ENCODE data around the gene ELOF1. TPM values are rescaled to one million over a fixed set of nuclear protein-coding genes. Genes with fewer than 3 reads are reported as not detected.

ELOF1 gene
- total and polyA plus RNA-seq, 2 of the 4 experiments (the other 2 are of a cell fraction) = 62.4 to 96.8 TPM

- WGBS, 2 experiments (ENCODE audit: extremely low coverage in 2 of 2, insufficient read length in 1 of 2) = 0% methylated on average over 20 of the region's 54 CpGs; no CpG with 5 or more reads in 1 of the 2 experiments
- in situ Hi-C loops (cut with MboI; ENCODE audit: low sequenced_read_pairs) (no loop called here), intact Hi-C loops (cut with micrococcal nuclease) (loop anchor here (2.0 kb wide), 1 partner anchor 51 kb away; no protein-coding TSS in a partner anchor), dilution Hi-C loops (cut with HindIII; ENCODE audit: low sequenced_read_pairs, unreplicated experiment) (no loop called here)
- Histone ChIP-seq H2BK5ac (ENCODE audit: low read depth, low read length, poor library complexity, severe bottlenecking) (peak overlapping the region; percentile 94), H3K18ac (ENCODE audit: low read depth, low read length) (peak overlapping the region; percentile 97), H3K36me3 (ENCODE audit: control insufficient read depth, insufficient read depth, low read length) (peaks cover under 1% of the 10 kb centered on the region; the same call in 1 of the 2 replicates), H3K27me3 (ENCODE audit: control insufficient read depth, insufficient read depth, low read length) (no peaks in the 10 kb centered on the region), H2BK15ac (ENCODE audit: low read depth, low read length) (peak overlapping the region; percentile 99), H3K79me1 (ENCODE audit: low read depth in 1 of 2, low read length in 2 of 2) (peaks cover 7 to 27% of the 10 kb centered on the region in 2 experiments), H4K5ac (ENCODE audit: low read depth, low read length) (peak overlapping the region; percentile 99), H3K14ac (replicated peaks; ENCODE audit: low read depth, low read length) (peak overlapping the region; percentile 100), H3K4me3 (ENCODE audit: insufficient read depth, low read depth, low read length) (peak overlapping the region; percentile 29), H2AK9ac (replicated peaks; ENCODE audit: low read depth, low read length, poor library complexity) (peak overlapping the region; percentile 94), H3K27ac (ENCODE audit: insufficient read depth, low read length) (peak overlapping the region; percentile 92), H2AFZ (replicated peaks; ENCODE audit: low read length, poor library complexity) (peak overlapping the region; percentile 93), H3K9ac (ENCODE audit: low read depth, low read length) (peak overlapping the region; percentile 74), H3K9me1 (ENCODE audit: insufficient read depth, low read length) (peaks cover 17% of the 10 kb centered on the region), H3K4me2 (ENCODE audit: low read depth, low read length) (peak overlapping the region; percentile 83), H4K91ac (ENCODE audit: insufficient read depth, low read depth, low read length) (peak overlapping the region; percentile 99), H4K20me1 (ENCODE audit: insufficient read depth, low read length) (peaks cover 3% of the 10 kb centered on the region; the same call in 1 of the 2 replicates), H3K4me1 (ENCODE audit: control insufficient read depth, insufficient read depth, low read length) (peaks cover 22% of the 10 kb centered on the region), H3K56ac (ENCODE audit: extremely low read depth, insufficient read depth, low read length) (peak overlapping the region; percentile 88), H3K9me3 (ENCODE audit: control insufficient read depth, insufficient read depth, low read length) (no peaks in the 10 kb centered on the region), H3K4ac (ENCODE audit: low read depth, low read length) (peak overlapping the region; percentile 99), H2AK5ac (ENCODE audit: low read depth, low read length) (peak overlapping the region; percentile 98), H2BK120ac (ENCODE audit: low read depth, low read length) (peak overlapping the region; percentile 99), H3K23ac (ENCODE audit: low read depth, low read length) (peak overlapping the region; percentile 92), H4K8ac (ENCODE audit: low read depth in 2 of 2, low read length in 2 of 2) (peak overlapping the region; percentile 93 to 98), H2BK20ac (ENCODE audit: low read depth, low read length) (peak overlapping the region; percentile 97)
- ChIA-PET POLR2A (ENCODE audit: unreplicated experiment) (no interaction called here), CTCF (interaction anchor here (0.5 to 1.0 kb wide), 4 partner anchors 22 to 455 kb away, joined by 3 to 6 read pairs (median 4); partner anchors contain the start of gene SWSAP1)
- peak; percentile 88 for DNase-seq
- ATAC-seq (ENCODE audit: low read depth) = peak; percentile 49
- no TSS peak for BruUV-seq (replicated peaks)
- TF ChIP-seq, protein P1, sequence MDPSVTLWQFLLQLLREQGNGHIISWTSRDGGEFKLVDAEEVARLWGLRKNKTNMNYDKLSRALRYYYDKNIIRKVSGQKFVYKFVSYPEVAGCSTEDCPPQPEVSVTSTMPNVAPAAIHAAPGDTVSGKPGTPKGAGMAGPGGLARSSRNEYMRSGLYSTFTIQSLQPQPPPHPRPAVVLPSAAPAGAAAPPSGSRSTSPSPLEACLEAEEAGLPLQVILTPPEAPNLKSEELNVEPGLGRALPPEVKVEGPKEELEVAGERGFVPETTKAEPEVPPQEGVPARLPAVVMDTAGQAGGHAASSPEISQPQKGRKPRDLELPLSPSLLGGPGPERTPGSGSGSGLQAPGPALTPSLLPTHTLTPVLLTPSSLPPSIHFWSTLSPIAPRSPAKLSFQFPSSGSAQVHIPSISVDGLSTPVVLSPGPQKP (IDR thresholded peaks at IDR 0.05; ENCODE audit: borderline replicate concordance, low read depth, low read length) = no peak
- TF ChIP-seq RAD21 (IDR thresholded peaks at IDR 0.05; ENCODE audit: low read length) = peak; percentile 19; the same call in 1 of the 2 replicates
- no peak for TF ChIP-seq CEBPB (IDR thresholded peaks at IDR 0.05; ENCODE audit: low read depth, low read length)
- no peak for TF ChIP-seq MXI1 (IDR thresholded peaks at IDR 0.05; ENCODE audit: borderline replicate concordance, low read depth, low read length)
- no peak for TF ChIP-seq CHD1 (IDR thresholded peaks at IDR 0.05; ENCODE audit: low read depth, low read length)
- peak; percentile 58 for TF ChIP-seq SMC3 (IDR thresholded peaks at IDR 0.05; ENCODE audit: low read depth, low read length)
- TF ChIP-seq MAZ (IDR thresholded peaks at IDR 0.05; ENCODE audit: borderline replicate concordance, low read depth, low read length) = peak; percentile 92
- TF ChIP-seq, protein P2, sequence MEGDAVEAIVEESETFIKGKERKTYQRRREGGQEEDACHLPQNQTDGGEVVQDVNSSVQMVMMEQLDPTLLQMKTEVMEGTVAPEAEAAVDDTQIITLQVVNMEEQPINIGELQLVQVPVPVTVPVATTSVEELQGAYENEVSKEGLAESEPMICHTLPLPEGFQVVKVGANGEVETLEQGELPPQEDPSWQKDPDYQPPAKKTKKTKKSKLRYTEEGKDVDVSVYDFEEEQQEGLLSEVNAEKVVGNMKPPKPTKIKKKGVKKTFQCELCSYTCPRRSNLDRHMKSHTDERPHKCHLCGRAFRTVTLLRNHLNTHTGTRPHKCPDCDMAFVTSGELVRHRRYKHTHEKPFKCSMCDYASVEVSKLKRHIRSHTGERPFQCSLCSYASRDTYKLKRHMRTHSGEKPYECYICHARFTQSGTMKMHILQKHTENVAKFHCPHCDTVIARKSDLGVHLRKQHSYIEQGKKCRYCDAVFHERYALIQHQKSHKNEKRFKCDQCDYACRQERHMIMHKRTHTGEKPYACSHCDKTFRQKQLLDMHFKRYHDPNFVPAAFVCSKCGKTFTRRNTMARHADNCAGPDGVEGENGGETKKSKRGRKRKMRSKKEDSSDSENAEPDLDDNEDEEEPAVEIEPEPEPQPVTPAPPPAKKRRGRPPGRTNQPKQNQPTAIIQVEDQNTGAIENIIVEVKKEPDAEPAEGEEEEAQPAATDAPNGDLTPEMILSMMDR (conservative IDR thresholded peaks at IDR 0.05; ENCODE audit: low read depth, low read length) = peak; percentile 99
- no peak for TF ChIP-seq RFX5 (IDR thresholded peaks at IDR 0.05; ENCODE audit: low read depth, low read length)
- TF ChIP-seq NFE2L2 (IDR thresholded peaks at IDR 0.05; ENCODE audit: low read depth, low read length) = no peak
- 0 out of 2 replicates have a peak, but pooled peaks have one; percentile 40 for TF ChIP-seq POLR2A (IDR thresholded peaks at IDR 0.05; ENCODE audit: low read depth, low read length)
- peak; percentile 97 for TF ChIP-seq FOS (IDR thresholded peaks at IDR 0.05; ENCODE audit: low read depth, low read length)
- peak; percentile 91 for TF ChIP-seq RCOR1 (IDR thresholded peaks at IDR 0.05; ENCODE audit: insufficient replicate concordance, low read length)
Measured at GRCh38 chr19:11535792-11536595, 23.0 kb downstream of the ELOF1 start.
